OCI-M1 (cell line): ENCODE measurements around the gene CBX4.

Source experiments
- DNase-seq: peaks from one replicate; lab custom pipeline; 2025; lab: John Stamatoyannopoulos, UW

CBX4 gene

DNA sequence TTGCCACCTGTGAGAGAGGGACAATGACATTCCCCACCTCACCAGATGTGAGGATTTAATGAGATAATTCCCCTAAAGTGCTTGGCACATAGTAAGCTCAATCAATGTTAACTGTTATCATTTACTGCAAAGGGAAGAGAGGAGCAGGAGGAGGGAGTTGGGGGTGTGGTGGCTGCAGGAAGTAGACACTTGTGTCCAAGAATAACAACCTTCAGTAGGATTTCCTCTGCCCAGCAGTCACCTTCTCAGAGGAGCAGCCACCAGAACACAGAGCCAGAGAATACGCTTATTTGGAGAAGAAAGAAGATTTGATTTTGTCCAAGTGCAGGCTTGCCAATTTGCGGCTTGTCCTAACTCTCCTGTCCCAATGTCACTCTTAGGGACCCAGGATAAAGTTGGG, 10.2 kb downstream of the CBX4 start:
- peak; percentile 31 for DNase-seq

DNA sequence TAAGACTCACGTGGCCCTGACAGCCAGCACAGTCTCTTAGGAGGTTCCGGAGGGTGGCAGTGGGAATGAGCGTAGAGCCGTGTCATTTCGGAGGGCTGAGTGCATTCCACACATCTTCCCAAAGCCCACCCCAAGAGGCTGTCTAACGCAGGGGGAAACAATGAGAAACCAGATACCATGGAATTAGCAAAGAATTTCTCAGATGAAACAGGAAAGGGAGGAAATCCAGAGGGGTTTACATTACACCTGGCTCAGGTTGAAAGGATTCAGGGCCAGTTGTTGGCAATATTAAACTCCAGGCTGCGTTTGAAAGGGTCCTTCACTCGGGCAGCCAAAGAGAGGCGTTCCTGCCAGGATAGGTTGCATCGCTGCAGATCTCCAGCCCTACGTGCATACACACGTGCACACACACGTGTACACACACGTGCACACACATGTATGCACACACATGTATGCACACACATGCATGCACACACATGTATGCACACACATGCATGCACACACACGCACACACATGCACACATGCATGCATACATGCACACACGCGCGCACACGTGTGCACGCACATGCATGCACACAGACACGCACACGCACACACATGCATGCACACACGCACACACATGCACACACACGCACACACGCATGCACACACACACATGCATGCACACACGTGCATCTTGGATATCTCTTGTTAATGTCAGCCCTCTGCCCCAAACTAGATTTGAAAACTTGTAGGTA, 12.2 kb downstream of the CBX4 start:
- no peak for DNase-seq

DNA sequence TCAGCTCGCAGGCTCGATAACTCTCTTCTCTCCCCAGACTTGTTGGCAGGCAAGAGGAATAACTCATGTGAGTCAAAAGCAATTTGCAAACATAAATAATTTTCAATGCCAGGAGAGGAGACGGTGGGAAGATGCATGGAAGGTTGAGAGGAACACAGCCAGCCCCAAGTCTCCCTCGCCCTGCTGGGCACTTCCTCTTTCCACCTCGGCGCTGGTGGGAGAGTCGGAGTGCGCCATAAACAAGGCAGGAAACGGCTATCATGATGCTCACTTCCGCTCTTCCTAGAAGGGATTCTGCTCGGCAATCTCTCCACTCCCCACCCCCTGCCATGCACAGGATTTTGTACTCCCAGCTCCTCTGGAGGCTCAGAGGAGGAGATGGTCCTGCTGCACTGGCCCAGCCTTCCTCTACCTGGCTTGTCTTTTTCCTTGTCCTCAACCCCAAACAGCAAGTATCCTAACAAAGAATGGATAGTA, 13.0 kb downstream of the CBX4 start:
- peak; percentile 93 for DNase-seq

DNA sequence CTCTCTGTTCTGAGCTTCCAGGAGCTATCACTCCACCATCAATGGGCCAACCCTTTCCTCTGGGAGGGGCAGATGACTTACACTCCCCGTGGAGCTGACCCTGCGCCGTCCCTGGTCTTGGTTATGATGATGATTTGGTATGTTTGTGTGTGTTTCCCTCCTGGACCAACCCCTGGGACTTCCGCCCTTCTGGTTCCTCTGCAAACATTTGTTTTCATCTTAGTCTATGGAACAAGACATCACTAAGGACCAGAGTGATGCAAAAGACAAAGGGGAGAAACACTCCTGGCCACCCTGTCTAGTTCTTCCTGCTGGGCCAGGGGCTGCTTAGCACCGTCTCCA, 13.7 kb downstream of the CBX4 start:
- no peak for DNase-seq

DNA sequence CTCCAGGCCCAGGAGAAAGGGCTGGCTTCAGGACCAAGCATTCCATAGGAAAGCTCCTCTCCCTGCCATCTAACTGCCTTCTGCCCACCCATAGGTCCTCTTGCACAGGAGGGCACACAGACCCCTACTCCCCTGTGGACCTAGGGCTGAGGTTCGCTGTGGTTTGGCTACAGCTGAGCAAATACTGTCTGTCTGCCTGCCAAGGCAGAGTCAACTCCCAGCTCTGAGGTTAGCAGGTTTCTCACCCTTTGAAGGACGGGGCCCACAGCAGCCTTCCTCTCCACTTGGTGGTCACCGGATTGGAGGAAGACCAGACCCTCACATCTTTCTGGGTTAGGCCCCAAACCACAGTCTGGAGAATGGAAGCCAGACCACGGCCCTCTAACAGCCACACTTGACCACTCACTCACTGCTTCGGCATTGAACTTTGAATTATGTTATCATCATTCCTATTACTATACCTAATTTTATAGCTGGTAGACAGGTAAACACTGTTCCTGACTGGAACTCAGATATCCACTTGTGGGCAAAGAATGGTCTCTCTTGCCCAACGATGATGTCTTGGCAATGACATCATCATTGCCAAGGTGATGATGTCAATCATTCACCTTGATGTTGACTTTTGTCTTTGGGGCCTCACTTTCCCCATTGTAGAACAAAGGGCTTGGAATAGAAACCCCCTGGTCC, 14.2 kb downstream of the CBX4 start:
- no peak for DNase-seq

DNA sequence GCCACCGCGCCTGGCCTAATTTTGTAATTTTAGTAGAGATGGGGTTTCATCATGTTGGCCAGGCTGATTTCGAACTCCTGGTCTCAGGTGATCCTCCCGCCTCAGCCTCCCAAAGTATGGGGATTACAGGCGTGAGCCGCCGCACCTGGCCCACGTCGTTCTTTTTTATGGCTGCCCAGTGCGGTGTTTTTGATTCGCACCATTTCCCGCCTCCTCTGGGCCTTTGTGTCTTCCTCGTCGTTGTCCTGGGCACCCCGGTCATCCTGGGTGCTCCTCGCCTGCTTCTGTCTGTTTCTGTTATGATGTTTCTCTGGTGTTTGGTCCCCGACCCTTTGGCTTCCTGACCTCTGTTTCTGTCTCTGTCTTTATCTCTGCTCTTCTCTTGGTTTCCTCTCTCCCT, 15.0 kb downstream of the CBX4 start:
- DNase-seq: no peak

DNA sequence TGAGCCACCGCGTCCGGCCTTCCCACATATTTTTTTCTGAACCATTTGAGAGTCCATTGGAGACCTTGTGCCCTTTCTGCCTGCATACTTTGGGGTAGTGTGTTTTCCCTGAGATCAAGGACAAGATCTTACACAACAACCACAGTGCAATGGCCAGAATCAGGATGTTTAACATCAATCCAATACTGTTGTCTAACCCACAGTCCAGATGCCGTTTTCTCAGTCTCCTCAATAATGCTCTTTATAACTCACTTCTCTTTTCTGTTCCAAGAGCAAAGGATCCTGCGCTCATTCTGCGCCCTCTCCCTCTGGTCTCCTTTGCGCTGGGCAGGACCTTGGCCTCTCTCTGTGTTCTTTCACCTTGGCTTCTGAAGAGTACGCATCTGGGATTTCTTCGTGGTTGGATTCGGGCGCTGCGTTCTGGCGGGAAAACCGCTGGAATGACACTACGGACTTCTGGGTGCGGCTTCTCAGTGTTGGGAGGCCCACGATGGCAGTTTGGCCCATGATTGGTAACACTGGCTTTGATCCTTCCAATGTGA, 16.6 kb downstream of the CBX4 start:
- DNase-seq: no peak

DNA sequence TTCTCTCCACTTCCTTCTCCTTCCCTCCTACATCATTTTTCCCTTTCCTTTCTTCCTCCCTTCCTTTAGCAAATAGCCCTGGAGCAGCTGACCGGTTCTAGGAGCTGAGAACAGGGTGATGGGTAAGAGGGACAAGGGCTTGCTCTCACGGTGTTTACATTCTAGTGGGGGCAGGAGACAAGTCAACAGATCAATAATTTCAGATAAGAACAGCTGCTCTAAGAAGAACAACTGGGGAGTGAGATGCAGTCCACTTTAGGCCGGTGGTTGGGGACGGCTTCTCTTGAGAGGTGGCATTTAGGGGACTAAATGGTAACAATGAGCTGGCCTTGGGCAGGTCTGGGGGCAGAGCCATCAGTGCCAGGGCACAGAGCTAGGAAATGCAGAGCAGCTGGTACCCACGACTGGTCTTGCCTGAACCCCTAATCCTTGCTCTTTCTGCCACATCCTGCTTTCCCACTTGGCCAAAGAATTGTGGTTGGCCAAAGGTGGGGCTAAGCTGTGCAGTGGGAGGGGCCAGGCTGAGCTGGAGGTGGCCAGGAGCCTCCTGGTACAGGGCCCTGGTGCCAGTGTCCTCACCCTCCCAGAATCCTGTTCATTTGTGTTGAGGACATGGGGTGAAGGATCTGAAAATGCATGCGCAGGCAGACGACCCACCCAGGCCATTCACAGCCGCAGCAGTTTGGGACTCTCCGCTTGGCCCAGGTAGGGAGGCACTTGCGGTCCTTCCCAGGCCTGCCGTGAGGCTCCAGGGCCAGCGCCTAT, 17.7 kb downstream of the CBX4 start:
- no peak for DNase-seq

DNA sequence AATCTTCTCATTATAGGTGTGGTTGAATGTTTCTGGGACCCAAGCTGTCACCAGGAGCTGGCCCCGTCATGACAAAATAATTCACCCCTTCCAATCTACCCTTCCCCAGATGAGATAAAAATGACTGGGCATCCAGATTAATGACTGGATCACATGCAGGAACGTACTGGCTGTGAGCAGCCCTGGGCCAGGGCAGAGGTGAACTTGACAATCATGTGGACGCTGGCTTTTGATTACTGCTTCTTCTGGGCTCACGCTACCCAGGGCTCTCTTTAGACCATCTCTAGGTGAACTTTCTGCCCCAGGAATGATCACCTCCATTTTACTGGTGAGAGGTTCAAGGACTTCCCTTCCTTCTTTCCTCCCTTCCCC, 18.3 kb downstream of the CBX4 start:
- DNase-seq: no peak

DNA sequence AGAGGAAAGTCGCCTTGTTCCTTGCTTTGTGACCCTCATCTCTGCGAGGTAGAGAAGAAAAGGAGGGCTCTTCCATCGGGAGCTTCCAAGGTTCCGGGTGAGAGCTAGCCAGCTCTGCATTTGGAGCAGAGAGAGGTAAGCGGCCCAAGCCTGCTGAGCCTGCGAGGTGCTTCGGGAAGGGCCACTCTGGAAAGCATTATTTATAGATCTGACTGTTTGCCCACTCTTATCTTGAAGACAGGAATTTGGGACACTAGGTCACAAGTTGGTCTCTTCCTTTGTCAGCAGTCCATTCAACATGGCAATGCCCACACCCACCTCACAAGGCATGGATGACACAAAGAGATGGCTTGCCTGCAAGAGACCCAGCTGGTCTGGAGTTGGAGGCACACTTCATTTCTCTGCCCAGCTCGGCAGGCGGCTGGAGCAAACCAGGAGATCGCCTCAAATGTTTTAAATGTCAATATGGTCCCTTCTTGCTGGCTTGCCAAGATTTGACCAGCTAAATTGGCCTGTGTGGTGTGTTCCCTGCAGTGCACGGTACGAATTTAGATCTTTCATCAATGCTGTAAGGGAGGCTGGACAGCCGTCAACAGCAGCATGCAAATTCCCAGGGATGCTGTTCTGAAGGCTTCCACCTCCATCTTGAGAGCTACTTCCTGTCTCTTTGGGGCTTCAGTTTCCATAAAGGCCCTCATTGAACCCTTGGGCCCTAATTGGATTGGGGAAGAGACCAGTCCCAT, 19.5 kb downstream of the CBX4 start:
- DNase-seq: no peak

DNA sequence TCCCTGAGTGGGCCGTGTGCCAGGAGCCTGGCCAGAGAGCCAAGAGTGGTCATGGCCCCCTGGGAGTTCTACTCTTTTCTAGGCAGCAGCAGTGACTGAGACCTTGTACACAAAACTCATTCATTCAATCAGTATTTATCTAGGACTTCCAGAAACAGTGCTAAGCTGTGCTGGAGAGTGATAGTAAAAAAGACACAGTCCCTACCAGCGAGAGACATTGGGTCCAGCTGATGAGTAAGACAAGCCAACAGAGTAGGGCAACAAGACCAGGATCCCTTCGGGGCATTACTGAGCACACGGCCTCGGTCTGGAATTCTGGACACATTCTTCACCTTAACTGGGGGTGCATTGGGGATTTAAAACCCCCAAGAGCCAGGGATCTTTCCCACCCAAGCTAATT, 20.2 kb downstream of the CBX4 start:
- DNase-seq: peak; percentile 58

DNA sequence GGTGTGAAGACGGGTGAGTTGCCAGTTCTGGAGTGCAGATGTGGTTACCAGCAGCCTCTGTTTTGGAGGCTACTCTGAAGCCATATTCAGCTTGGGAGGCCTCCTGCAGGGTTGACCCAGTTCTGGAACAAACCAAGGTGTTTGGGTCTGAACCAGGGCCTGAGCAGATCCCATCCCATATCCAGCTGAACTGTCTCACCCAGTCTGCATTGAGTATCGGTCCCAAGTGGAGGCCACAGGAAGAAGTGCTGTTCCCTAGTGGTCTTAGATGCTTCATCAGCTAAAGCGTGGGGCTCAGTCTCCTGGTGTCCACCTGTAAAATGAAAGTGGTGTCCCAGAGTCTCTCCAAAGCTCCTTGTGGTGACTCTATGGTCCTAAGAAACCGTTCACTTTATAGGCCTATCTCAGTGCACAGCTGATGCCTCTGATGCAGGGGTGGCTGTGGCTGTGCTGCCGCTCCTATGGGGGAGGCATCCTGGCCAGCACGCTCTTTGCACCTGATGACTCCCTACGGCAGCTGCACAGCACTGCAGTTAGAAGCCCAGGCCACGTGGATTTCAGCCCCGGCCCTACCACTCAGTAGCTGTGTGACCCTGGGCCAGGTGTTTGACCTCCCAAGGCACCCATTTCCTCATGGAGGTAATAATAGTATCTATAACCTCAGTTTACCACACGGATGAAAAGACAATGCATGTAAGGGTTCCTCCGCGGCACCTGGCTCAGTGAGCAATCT, 21.0 kb downstream of the CBX4 start:
- no peak for DNase-seq

DNA sequence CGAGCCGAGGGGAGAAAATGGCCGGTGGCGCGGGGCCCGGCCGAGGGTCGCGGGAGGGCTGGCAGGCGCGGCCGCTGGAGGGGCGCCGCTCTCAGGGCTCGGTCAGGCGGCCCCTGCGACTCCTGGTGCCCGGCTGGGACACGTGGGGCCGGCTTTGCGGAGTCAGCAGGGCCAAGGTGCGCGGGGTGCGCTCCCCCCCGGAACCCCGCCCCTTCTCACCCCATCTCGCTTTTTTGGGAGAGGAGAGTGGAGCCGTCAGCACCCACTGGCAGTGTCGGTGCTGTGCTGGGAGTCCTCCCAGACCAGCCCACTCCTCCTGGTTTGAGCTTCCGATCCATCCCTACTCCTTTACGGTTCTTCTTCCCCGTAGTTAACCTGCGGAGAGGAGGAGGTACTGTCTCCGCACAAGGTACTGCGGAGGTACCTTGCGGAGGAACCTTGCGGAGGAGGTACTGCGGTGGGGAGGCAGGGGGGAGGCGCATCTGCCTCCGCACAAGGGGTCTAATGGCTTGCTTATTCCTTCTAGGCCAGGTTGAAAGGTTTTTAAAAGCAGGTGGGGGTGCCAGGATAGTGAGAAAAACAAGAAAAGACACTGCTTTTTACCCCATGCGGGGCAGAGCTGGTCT, 23.3 kb downstream of the CBX4 start:
- DNase-seq: no peak

DNA sequence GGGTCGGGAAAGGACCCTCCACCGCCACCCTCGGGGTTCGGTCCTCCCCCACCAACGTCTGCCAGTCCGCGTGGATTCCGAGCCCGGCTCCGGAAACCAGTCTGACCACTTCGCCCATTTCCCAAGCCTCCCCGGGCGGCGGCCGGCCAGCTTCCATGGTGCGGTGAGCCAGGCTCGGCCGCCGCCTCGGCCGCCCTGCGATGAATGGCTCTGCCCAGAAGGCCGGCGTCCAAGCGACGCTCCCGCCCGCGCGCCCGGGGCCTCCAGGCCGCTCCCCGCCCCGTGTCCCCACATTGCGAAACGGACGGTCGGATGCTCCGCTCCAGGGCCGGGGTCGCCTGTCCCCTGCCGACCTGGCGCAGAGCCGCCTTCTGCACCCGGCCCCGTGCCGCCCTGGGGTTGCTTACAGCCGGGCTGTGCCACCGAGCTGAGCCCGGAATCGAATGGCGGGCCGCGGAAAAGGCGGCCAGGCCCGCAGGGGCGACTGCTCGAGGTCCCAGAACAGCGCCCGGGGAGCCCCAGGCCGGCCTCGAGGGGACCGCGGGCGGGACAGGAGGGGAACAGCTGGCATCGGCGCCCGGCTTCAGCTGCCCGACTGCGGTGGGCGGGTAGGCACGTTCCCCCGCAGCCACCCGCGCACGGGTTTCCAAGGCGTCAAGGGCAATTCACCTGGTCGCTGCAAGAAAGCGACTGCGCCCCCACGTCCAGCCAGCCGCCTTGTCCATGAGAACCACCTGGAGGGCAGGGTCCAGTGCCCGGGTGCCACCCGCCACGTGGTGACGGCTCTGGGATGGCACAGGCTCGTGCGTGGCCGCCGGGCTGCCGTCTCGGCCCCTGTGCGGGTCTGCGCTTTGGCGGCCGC, 24.0 kb downstream of the CBX4 start:
- DNase-seq: no peak

DNA sequence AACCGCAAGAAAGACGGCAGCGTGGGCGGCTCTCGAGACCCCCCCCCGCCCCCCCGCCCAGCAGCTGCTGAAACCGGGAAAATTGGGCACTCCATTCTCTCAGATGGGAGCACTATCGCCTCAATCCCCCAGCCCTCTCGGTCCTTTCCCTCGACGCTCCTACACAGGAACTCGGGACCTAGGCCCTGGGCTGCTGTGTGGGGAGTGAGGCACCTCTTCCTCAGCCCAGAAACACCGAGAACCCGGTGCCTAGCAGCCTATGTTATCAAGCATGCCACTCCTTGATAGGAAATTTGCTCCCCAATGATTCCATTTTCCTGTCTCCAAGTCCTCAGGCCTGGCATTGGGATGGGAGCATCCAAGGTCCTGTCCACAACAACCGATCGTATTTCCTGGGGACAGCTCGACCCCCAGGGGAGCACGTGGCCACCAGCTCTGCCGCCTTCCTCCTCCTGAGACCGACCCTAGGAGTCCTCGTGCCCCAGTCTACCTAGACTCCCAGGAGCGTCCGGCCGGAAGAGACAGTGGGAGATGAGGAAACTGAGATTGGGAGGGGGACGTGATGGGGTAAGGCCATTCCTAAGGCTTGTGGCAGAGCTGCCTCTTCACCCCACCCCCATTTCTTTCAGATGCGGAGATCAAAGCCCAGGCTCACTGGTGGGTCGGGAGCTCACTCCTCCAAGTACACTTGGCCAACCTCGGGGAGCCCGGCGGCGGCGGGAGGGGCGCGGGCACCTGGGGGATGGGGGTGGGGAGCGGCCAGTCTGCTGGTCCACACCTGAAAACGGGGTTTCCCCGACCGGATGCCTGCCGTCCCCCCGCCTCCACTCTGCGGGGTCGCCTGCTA, 24.9 kb downstream of the CBX4 start:
- no peak for DNase-seq

DNA sequence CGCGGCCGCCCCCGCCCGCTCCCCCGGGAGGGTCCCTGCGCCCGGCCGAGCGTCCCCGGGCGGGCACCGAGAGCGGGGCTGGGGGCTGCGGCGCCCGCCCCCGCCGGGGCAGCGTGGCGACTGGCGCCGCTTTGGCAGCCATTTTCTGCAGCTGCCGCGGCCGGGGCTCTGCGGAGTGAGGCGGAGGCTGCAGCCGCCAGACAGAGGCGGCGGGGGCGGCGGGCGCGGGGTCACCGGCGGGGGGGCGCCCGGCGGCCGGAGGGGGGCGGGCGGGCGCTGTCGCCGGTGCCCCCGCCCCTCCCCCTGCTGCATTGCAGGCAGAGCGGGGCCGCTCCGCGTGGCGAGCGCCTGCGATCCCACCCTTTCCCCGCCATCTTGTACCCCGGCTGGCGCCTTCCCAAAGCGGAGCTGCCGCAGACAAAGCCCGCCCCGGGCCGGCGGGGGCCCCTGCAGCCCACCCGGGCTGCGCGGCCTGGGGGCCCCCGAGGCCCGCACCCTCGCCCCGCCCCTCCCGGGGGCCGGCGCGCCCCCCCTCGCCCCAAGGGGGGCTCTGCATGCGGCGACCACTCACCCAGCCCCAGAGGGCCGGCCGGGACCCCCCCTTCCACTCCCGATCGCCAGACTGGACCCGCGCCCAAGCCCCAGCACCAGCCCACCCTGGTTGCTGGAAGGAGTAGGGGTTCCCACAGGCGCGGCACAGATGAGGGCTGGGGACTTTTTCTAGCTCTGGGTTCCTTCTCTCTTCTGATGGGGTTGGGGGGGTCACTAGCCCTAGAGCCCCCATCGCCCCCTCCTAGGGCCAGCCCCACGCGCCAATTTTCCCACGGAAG, 25.7 kb downstream of the CBX4 start:
- DNase-seq: peak; percentile 23

DNA sequence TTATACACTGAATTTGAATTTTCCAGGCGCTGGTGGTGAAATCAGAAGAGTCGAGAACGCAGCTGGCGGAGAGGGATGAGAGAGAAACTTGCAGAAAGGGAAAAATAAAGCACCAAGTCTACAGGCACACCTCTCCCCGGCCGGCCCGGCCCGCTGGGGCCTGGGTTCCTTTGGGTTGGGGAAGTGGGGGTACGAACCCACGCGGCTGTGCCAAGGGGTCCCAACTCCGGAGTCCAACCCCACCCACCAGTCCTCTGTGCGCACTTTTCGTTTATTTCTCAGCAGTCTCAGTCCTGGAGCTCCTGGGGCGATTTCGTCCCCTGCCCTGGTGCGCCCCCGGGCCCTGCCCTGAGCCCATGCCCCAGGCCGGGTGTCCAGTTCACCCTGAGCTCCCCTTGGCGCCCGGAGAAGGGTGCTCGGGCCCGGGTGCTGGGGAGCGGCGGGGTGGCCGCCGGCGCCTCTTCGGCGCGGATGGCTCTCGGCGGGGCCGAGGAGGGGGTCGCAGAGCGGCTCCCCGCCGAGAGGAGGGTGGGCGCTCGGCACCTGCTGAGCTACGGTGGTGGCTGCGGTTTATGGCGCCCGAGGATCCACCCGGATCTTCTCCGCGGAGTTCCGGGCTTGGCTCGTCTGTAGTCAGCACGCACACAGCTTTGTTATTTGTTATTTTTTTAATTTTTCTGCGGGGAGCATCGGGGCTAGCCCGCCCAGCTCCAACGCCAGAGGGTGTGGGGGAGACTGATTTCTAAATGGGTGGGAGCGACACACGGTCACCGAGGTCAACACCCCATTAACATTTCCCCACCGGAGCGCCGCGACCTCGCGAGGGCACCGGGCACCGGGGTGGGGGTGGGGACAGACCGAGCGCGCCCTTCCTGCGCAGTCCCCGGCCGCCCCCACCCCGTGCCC, 26.6 kb downstream of the CBX4 start:
- no peak for DNase-seq
